Large intestine (tissue), 3 donors: Measurements from ENCODE around the gene RET. TPM values are rescaled to one million over a fixed set of nuclear protein-coding genes. Genes with fewer than 3 reads are reported as not detected.

Source experiments
- DNase-seq, 2 donors: peaks; one replicate each; pipeline versions ENCODE4 v3.0.0 to v3.0.0-alpha.2; 2013
- H3K27ac ChIP-seq: one replicate; pipeline ENCODE4 v1.5.1; 2013; ENCODE audit warnings: low read length
- H3K27me3 ChIP-seq: 2 replicates; pipeline ENCODE4 v1.6.1; 2013; ENCODE audit warnings: low read length; ENCODE audit not compliant: control insufficient read depth, insufficient read depth
- H3K36me3 ChIP-seq: 2 replicates; pipeline ENCODE4 v1.6.1; 2013; ENCODE audit warnings: low read length; ENCODE audit not compliant: control insufficient read depth, insufficient read depth
- H3K4me1 ChIP-seq: one replicate; pipeline ENCODE4 v1.6.1; 2013; ENCODE audit warnings: low read length; ENCODE audit not compliant: control insufficient read depth, insufficient read depth
- H3K4me3 ChIP-seq: one replicate; pipeline ENCODE4 v1.5.1; 2013; ENCODE audit warnings: low read length
- H3K9me3 ChIP-seq: one replicate; pipeline ENCODE4 v1.6.1; 2013; ENCODE audit warnings: mild to moderate bottlenecking, low read depth, low read length, moderate library complexity; ENCODE audit not compliant: control insufficient read depth
- WGBS: methylation state at CpG from one replicate; pipeline ENCODE4 v1.1.5; 2013; ENCODE audit warnings: low lambda C conversion rate; ENCODE audit not compliant: insufficient coverage; 5-methylcytosine and 5-hydroxymethylcytosine counted together
- polyA plus RNA-seq: library from polyadenylated mRNA; unstranded; fragments of 120-200 nt; gene quantifications from one replicate; pipeline ENCODE4 v1.2.1, GENCODE V29; 2013

Gene RET
- polyA plus RNA-seq, 1 donor: 20.1 TPM

- WGBS: no CpG with 5 or more reads among the region's 10 CpGs
- Histone ChIP-seq H3K36me3 (no peaks in the 10 kb centered on the region), H3K4me3 (no peak overlapping the region), H3K4me1 (peaks cover 31% of the 10 kb centered on the region), H3K9me3 (peaks cover 7% of the 10 kb centered on the region), H3K27ac (no peak overlapping the region), H3K27me3 (no peaks in the 10 kb centered on the region)
- no peak for DNase-seq
Measured at GRCh38 chr10:43115881-43116595, 39.2 kb downstream of the RET start.

- no peak for DNase-seq
- WGBS: no CpG with 5 or more reads among the region's 10 CpGs
- H3K4me1 ChIP-seq: peaks cover 26% of the 10 kb centered on the region
- H3K36me3 ChIP-seq: no peaks in the 10 kb centered on the region
- H3K4me3 ChIP-seq: no peak overlapping the region
- H3K9me3 ChIP-seq: peaks cover 7% of the 10 kb centered on the region
- no peak overlapping the region for H3K27ac ChIP-seq
- H3K27me3 ChIP-seq: no peaks in the 10 kb centered on the region
Measured at GRCh38 chr10:43116596-43116995, 39.7 kb downstream of the RET start.

GRCh38 chr10:43117031-43117776 is 40.3 kb downstream of the RET start:
- DNase-seq: no peak
- Histone ChIP-seq H3K27ac (no peak overlapping the region), H3K4me3 (no peak overlapping the region), H3K36me3 (no peaks in the 10 kb centered on the region), H3K4me1 (peaks cover 24% of the 10 kb centered on the region), H3K27me3 (no peaks in the 10 kb centered on the region), H3K9me3 (peaks cover 3% of the 10 kb centered on the region)
- no CpG with 5 or more reads among the region's 9 CpGs for WGBS

DNA sequence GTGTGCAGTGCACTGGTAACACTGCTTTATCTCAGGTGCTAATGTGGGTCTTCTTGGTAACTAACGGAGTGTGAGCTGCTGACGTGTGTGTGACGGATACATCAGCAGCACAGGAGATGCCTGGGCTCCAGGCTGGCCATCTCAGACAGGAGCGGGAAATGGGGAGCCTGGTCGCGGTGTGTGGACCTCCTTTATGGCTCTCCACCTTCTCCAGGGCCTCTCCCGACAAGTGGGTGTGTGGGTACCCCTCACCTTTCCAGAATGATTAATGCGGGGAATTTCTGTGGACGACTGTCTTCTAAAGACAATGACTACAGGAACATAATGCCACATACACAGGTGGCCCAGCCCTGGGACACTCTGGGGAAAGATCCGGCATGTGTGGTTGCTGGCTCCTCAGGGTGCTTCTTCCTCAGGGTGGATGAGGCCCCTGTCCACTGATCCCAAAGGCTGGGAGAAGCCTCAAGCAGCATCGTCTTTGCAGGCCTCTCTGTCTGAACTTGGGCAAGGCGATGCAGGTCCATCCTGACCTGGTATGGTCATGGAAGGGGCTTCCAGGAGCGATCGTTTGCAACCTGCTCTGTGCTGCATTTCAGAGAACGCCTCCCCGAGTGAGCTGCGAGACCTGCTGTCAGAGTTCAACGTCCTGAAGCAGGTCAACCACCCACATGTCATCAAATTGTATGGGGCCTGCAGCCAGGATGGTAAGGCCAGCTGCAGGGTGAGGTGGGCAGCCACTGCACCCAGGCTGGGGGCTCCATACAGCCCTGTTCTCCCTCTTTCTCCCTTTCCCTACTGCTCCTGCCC is 41.1 kb downstream of the RET start:
- H3K27me3 ChIP-seq: no peaks in the 10 kb centered on the region
- WGBS: 100% methylated on average over 1 of the region's 18 CpGs

DNA sequence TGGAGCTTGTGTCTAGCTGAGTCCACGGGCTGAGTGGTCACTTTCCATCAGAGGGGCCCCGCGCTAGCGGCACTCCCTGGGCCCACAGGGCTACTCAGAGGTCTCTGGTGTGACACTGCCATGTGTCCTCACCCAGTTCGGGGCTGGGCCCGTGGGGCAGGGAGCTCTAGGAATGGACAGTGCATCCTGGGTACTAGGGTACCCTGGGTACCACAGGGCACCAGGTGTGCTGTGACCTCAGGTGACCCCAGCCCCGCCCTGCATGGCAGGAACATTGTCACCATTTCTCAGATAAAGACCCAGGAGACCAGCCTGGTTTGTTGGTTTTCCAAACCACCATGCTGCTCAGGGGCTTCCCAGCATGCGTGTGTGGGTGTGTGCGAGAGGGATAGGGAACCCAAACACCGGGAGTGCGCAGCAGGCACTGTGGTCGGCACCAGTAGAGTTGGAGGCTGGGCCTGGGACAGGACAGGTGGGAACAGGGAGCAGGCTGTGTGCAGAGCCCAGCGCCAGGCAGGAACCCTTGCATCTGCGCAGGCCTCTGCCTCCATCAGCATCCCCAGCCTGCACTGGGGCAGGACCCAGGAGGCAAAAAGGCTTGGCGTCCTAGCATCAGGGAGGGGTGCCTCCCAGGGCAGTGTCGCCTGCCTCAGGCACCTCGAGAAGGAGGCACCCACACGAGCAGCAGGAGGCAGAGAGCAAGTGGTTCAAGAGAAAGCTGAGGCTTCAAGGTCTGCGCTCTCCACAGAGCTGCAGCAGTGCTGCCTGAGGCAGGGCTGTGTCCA is 42.0 kb downstream of the RET start:
- no peak overlapping the region for H3K27ac ChIP-seq
- DNase-seq: no peak
- H3K4me1 ChIP-seq: peaks cover 10% of the 10 kb centered on the region
- no peaks in the 10 kb centered on the region for H3K36me3 ChIP-seq
- WGBS: no CpG with 5 or more reads among the region's 19 CpGs
- H3K4me3 ChIP-seq: no peak overlapping the region
- peaks cover 3% of the 10 kb centered on the region for H3K9me3 ChIP-seq
- no peaks in the 10 kb centered on the region for H3K27me3 ChIP-seq

More for the DNA sequence above, 41.1 kb downstream of the RET start:
- Histone ChIP-seq H3K4me1 (peaks cover 18% of the 10 kb centered on the region), H3K9me3 (peaks cover 3% of the 10 kb centered on the region), H3K27ac (no peak overlapping the region), H3K36me3 (no peaks in the 10 kb centered on the region), H3K4me3 (no peak overlapping the region)
- DNase-seq: no peak

DNA sequence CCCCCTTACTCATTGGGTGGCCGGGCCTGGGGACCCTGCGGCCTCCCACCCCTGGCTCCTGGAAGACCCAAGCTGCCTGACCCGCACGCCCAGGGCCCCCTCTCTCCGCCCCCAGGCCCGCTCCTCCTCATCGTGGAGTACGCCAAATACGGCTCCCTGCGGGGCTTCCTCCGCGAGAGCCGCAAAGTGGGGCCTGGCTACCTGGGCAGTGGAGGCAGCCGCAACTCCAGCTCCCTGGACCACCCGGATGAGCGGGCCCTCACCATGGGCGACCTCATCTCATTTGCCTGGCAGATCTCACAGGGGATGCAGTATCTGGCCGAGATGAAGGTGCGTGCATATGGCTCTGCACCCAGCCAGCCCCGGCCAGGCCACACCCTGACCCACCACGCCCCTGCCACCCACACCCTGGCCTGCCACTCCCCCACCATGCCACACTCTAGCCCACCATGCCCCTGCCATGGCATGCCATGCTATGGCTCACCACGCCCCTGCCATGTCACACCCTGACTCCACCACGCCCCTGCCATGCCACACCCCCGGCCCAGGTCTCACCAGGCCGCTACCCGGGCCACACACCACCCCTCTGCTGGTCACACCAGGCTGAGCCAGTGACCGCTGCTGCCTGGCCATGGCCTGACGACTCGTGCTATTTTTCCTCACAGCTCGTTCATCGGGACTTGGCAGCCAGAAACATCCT is 42.7 kb downstream of the RET start:
- Histone ChIP-seq H3K27ac (no peak overlapping the region), H3K36me3 (no peaks in the 10 kb centered on the region), H3K27me3 (no peaks in the 10 kb centered on the region), H3K9me3 (no peaks in the 10 kb centered on the region), H3K4me1 (peaks cover 3% of the 10 kb centered on the region), H3K4me3 (no peak overlapping the region)
- no CpG with 5 or more reads among the region's 31 CpGs for WGBS
- DNase-seq: no peak

DNA sequence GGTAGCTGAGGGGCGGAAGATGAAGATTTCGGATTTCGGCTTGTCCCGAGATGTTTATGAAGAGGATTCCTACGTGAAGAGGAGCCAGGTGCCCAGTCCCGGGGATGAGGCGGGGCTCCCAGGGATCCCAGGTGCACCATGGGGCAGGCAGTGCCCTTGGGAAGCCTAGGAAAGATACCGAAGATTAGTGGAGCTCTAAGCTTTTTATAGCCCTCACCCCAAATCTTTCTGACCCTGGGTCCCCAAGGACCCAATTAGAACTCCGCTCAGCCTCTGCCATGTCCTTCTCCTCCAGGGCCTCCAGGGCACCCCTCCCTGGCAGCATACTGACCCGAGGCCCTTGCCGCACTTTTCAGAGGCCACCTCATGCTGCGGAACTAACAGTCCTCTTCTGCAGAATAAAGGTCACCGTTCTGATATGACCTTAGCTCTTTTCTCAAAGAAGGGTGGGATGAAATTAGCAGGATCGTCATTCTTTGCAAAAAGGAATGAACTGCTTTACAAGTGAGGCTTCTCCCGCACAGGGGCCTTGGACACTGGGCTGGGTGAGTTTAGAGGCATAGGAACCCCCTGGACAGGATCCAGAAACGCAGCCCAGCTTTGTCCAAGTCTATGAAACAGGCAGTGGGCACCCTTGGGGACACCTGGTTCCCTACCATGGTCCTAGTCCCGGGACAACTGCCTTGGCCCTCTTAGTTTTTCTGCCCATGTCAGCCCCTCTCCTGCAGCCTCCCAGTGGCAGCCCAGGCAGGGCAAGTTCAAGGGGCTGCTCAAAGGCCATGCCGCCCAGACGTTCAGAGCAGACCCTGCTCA is 43.5 kb downstream of the RET start:
- Histone ChIP-seq H3K36me3 (no peaks in the 10 kb centered on the region), H3K4me1 (no peaks in the 10 kb centered on the region), H3K4me3 (no peak overlapping the region), H3K27ac (no peak overlapping the region), H3K9me3 (no peaks in the 10 kb centered on the region), H3K27me3 (no peaks in the 10 kb centered on the region)
- no CpG with 5 or more reads among the region's 19 CpGs for WGBS
- no peak for DNase-seq

DNA sequence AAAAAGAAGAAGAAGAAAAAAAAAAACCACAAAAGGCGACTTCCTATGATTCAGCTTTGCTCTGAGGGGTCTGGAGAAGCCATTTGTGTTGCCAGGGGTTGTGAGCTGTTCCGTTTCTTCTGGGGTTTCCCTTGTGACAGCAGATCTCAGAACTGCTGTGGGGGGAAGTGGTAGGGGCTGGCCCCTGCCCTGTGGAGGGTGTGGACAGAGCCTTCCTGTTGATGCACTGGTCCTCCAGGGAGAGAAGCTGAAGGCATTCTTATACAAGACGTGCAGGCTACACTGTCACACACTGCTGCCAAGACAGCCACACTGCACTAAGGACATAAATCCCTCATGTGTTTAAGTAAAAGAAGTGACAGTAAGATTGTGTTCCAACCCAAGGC is 44.1 kb downstream of the RET start:
- WGBS: no CpG with 5 or more reads among the region's 3 CpGs
- Histone ChIP-seq H3K36me3 (no peaks in the 10 kb centered on the region), H3K4me3 (no peak overlapping the region), H3K4me1 (no peaks in the 10 kb centered on the region), H3K27ac (no peak overlapping the region), H3K9me3 (no peaks in the 10 kb centered on the region), H3K27me3 (no peaks in the 10 kb centered on the region)
- no peak for DNase-seq

DNA sequence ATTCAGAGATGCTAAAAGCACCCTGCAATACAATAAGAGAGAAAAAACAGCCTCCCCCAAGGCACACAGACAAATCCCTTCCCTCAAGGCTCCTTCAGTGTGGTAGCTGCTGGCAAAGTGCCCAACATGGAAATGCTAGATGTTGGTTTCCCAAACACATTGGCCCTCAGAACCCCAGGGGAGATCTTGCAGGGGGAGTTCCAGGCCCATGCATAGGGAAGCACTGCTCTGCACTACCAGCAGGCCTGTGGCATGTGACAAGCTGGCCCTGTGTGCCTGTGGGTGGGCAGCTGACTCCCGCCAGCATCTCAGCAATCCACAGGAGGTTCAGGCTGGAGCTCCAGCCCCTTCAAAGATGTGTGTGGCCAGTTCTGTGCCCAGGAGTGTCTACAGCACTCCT is 44.6 kb downstream of the RET start:
- WGBS: no CpG with 5 or more reads among the region's 1 CpG
- Histone ChIP-seq H3K9me3 (no peaks in the 10 kb centered on the region), H3K27me3 (no peaks in the 10 kb centered on the region), H3K4me3 (no peak overlapping the region), H3K27ac (no peak overlapping the region), H3K4me1 (no peaks in the 10 kb centered on the region), H3K36me3 (no peaks in the 10 kb centered on the region)
- DNase-seq: no peak
